Activated CD4-positive, alpha-beta T cell treated with anti-CD3 and anti-CD28 coated beads, Interleukin-2, amount 50 U/mL, for 4 hours (primary cell): Measurements from ENCODE around the gene KLF6.

Source experiments
- DNase-seq, 2 experiments: peaks; one replicate each; pipeline ENCODE4 v3.0.0-alpha.2; 2020

Gene KLF6

GRCh38 chr10:3727268-3727667 lies 57.7 kb downstream of the KLF6 start:
- no peak for DNase-seq
